ENCODE measurements around the gene LAMP1.

GRCh38 chr13:113298043-113298945 lies 1.3 kb downstream of the LAMP1 start:
- no peak for TF ChIP-seq BHLHE40 (IDR thresholded peaks at IDR 0.05; ENCODE audit: low read depth, low read length)
- TF ChIP-seq CTCF (conservative IDR thresholded peaks at IDR 0.05; ENCODE audit: low read depth, low read length): no peak
- no peak for TF ChIP-seq SMC3 (IDR thresholded peaks at IDR 0.05; ENCODE audit: low read depth, low read length)
- no peak for TF ChIP-seq POLR2A (IDR thresholded peaks at IDR 0.05; ENCODE audit: low read depth, low read length)
- TF ChIP-seq MXI1 (IDR thresholded peaks at IDR 0.05; ENCODE audit: borderline replicate concordance, low read depth, low read length): peak; percentile 88
- TF ChIP-seq RAD21 (IDR thresholded peaks at IDR 0.05; ENCODE audit: low read length): no peak
- TF ChIP-seq RFX5 (IDR thresholded peaks at IDR 0.05; ENCODE audit: low read depth, low read length): no peak
- no peak for TF ChIP-seq MAFK (IDR thresholded peaks at IDR 0.05; ENCODE audit: low read depth, low read length)
- no peak for TF ChIP-seq CEBPB (IDR thresholded peaks at IDR 0.05; ENCODE audit: low read depth, low read length)
- TF ChIP-seq ELK1 (IDR thresholded peaks at IDR 0.05; ENCODE audit: borderline replicate concordance, low read depth, low read length): no peak
